SIG-M5 (cell line): Measurements from ENCODE around the gene FAM240A.

Source experiments
- DNase-seq: peaks from one replicate; lab custom pipeline; 2025; lab: John Stamatoyannopoulos, UW

The FAM240A gene

DNA sequence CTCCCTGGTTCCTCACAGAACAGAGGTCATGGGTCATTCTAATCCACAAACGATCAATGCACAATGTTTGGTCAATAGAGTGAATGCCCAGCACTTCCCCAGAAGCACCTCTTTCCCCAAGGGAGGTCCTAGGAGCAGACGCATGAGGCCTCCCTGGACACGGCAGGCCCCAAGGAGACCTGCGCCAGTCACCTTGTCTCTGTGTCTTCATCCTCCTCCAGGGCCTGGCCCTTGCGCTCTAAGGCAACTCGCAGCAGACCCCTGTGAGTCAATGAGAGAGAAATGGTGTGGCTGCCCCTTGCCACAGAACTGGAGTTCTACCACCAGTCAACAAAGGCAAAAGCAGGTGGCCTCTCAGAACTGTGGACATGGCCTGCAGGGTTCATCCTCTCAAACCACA, 63.1 kb downstream of the FAM240A start:
- no peak for DNase-seq
